SK-N-SH treated with all-trans-retinoic acid at 6 μM for 48 hours (cell line): Measurements from ENCODE around the gene TUBGCP2.

Experiments
- ARNTL ChIP-seq: fragments of 450-650 bp; formaldehyde crosslinking; IDR thresholded peaks from 2 replicates; pipeline ENCODE4 v1.5.0; 2020; ENCODE audit warnings: low read depth, mild to moderate bottlenecking, moderate library complexity, borderline replicate concordance
- GLIS3 ChIP-seq: fragments of 250-450 bp; sonication (Bioruptor Pico); IDR thresholded peaks from 2 replicates; pipeline ENCODE4 v1.5.0; 2020; ENCODE audit warnings: mild to moderate bottlenecking, moderate library complexity
- ISL1 ChIP-seq: fragments of 250-450 bp; sonication (Bioruptor Pico); IDR thresholded peaks from 2 replicates; pipeline ENCODE4 v2.1.2; 2022; ENCODE audit warnings: mild to moderate bottlenecking, moderate library complexity
- OSR1 ChIP-seq: fragments of 250-450 bp; sonication (Bioruptor Pico); IDR thresholded peaks from 2 replicates; pipeline ENCODE4 v1.8.0; 2022; ENCODE audit warnings: moderate library complexity, mild to moderate bottlenecking, inconsistent platforms
- PPARA ChIP-seq: fragments of 250-450 bp; sonication (Bioruptor Pico); IDR thresholded peaks from 2 replicates; pipeline ENCODE4 v1.5.0; 2020; ENCODE audit warnings: mild to moderate bottlenecking, borderline replicate concordance
- RARB ChIP-seq: fragments of 250-450 bp; sonication (Bioruptor Pico); IDR thresholded peaks from 2 replicates; pipeline ENCODE4 v1.8.0; 2021; ENCODE audit warnings: mild to moderate bottlenecking, moderate library complexity
- ZFP30 ChIP-seq: fragments of 450-650 bp; formaldehyde crosslinking; IDR thresholded peaks from 2 replicates; pipeline ENCODE4 v1.5.0; 2022; ENCODE audit warnings: mild to moderate bottlenecking, moderate library complexity
- TF ChIP-seq, protein P1 (sequence below): fragments of 250-450 bp; sonication (Bioruptor Pico); IDR thresholded peaks from 2 replicates; pipeline ENCODE4 v1.5.1; 2021; ENCODE audit warnings: mild to moderate bottlenecking, moderate library complexity
- TF ChIP-seq, protein P2 (sequence below): fragments of 250-450 bp; sonication (Bioruptor Pico); IDR thresholded peaks from 2 replicates; pipeline ENCODE4 v1.5.0; 2020; ENCODE audit warnings: mild to moderate bottlenecking, moderate library complexity

DNA sequence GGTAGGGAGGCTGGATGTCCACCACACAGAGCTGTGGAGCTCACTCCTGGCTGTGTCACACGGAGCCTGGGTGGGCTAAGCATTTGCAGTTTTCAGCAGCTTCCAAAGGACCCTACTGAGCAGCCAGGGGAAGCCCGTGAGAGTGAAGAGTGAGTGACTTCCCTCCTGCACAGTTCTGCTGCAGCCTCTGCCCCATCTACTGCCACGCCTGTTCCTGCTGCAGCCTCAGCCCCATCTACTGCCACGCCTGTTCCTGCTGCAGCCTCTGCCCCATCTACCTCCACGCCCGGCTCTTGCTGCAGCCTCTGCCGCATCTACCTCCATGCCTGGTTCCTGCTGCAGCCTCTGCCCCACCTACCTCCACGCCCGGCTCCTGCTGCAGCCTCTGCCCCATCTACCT lies 44.2 kb downstream of the TUBGCP2 start:
- TF ChIP-seq RARB (CRISPR knock-in tag) (no peak), GLIS3 (CRISPR knock-in tag) (no peak), PPARA (no peak), ZFP30 (CRISPR knock-in tag) (no peak), ISL1 (no peak), ARNTL (no peak), OSR1 (CRISPR knock-in tag) (no peak)
- TF ChIP-seq, protein P1, sequence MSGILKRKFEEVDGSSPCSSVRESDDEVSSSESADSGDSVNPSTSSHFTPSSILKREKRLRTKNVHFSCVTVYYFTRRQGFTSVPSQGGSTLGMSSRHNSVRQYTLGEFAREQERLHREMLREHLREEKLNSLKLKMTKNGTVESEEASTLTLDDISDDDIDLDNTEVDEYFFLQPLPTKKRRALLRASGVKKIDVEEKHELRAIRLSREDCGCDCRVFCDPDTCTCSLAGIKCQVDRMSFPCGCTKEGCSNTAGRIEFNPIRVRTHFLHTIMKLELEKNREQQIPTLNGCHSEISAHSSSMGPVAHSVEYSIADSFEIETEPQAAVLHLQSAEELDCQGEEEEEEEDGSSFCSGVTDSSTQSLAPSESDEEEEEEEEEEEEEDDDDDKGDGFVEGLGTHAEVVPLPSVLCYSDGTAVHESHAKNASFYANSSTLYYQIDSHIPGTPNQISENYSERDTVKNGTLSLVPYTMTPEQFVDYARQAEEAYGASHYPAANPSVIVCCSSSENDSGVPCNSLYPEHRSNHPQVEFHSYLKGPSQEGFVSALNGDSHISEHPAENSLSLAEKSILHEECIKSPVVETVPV (CRISPR knock-in tag): no peak
- TF ChIP-seq, protein P2, sequence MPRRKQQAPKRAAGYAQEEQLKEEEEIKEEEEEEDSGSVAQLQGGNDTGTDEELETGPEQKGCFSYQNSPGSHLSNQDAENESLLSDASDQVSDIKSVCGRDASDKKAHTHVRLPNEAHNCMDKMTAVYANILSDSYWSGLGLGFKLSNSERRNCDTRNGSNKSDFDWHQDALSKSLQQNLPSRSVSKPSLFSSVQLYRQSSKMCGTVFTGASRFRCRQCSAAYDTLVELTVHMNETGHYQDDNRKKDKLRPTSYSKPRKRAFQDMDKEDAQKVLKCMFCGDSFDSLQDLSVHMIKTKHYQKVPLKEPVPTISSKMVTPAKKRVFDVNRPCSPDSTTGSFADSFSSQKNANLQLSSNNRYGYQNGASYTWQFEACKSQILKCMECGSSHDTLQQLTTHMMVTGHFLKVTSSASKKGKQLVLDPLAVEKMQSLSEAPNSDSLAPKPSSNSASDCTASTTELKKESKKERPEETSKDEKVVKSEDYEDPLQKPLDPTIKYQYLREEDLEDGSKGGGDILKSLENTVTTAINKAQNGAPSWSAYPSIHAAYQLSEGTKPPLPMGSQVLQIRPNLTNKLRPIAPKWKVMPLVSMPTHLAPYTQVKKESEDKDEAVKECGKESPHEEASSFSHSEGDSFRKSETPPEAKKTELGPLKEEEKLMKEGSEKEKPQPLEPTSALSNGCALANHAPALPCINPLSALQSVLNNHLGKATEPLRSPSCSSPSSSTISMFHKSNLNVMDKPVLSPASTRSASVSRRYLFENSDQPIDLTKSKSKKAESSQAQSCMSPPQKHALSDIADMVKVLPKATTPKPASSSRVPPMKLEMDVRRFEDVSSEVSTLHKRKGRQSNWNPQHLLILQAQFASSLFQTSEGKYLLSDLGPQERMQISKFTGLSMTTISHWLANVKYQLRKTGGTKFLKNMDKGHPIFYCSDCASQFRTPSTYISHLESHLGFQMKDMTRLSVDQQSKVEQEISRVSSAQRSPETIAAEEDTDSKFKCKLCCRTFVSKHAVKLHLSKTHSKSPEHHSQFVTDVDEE (CRISPR knock-in tag): no peak
